Uterus (tissue), 2 donors: ENCODE results near the gene POLD3.

ENCODE experiments used
- POLR2A ChIP-seq, 2 donors: fragments of 450-650 bp; IDR thresholded peaks; one replicate each; pipeline ENCODE4 v1.6.1; 2016; ENCODE audit warnings: antibody characterized with exemption in 2 of 2, mild to moderate bottlenecking in 1 of 2, moderate library complexity in 1 of 2
- TF ChIP-seq, protein P1 (sequence below), 4 experiments: fragments of 200-600 bp in 2 of 4; fragments of 450-650 bp in 2 of 4; sonication (generic) in 2 of 4; IDR thresholded peaks; one replicate each; pipeline ENCODE4 v1.5.1; 2016 to 2019; ENCODE audit warnings: antibody characterized with exemption in 4 of 4, mild to moderate bottlenecking in 2 of 4, moderate library complexity in 1 of 4

DNA sequence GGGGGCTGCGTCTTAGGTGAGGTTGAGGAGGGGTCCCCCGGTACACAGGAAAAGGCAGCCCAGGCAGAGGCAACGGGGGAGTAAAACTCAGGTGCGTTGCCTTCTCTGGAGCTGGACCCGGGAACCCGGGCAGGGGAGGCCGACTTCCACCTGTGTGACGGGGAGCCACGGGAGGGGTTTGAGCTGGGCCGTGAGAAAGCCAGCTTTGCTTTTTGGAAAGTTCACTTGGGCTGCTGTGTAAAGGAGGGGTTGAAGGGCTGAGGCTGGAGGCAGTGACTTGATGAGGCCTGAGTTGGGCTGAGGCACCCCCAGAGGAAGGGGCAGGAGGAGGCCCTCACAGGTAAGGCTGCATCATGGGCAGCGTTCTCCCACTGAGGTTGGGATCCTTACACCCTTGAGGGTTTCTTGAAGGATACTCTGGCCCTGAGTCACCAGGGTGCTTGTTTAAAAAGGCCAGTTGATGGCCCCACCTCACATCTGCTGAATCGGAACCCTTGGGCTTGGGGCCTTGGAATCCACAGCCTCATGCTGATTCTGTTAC is 91.6 kb downstream of the POLD3 start:
- TF ChIP-seq, protein P1, sequence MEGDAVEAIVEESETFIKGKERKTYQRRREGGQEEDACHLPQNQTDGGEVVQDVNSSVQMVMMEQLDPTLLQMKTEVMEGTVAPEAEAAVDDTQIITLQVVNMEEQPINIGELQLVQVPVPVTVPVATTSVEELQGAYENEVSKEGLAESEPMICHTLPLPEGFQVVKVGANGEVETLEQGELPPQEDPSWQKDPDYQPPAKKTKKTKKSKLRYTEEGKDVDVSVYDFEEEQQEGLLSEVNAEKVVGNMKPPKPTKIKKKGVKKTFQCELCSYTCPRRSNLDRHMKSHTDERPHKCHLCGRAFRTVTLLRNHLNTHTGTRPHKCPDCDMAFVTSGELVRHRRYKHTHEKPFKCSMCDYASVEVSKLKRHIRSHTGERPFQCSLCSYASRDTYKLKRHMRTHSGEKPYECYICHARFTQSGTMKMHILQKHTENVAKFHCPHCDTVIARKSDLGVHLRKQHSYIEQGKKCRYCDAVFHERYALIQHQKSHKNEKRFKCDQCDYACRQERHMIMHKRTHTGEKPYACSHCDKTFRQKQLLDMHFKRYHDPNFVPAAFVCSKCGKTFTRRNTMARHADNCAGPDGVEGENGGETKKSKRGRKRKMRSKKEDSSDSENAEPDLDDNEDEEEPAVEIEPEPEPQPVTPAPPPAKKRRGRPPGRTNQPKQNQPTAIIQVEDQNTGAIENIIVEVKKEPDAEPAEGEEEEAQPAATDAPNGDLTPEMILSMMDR (IDR thresholded peaks at IDR 0.05): no peak
- no peak for TF ChIP-seq POLR2A (IDR thresholded peaks at IDR 0.05)
